Adrenal gland (tissue), 5 donors: ENCODE results near the gene ARHGEF39.

Experiments
- CTCF ChIP-seq, 6 experiments: fragments of 450-650 bp in 4 of 6; fragments of 200-600 bp in 2 of 6; sonication (generic) in 1 of 6; IDR thresholded peaks; 1 replicate in 5 of 6; 2 replicates in 1 of 6; pipeline versions ENCODE4 v1.5.1 to v1.8.0; 2016 to 2021; ENCODE audit warnings: antibody characterized with exemption in 6 of 6, mild to moderate bottlenecking in 2 of 6, moderate library complexity in 1 of 6
- POLR2A ChIP-seq, 2 donors: fragments of 450-650 bp; IDR thresholded peaks; one replicate each; pipeline ENCODE4 v1.6.1; 2017; ENCODE audit warnings: antibody characterized with exemption in 2 of 2, mild to moderate bottlenecking in 2 of 2, moderate library complexity in 1 of 2
- donor health status: DM: no; HTN: no; CAD: no.

DNA sequence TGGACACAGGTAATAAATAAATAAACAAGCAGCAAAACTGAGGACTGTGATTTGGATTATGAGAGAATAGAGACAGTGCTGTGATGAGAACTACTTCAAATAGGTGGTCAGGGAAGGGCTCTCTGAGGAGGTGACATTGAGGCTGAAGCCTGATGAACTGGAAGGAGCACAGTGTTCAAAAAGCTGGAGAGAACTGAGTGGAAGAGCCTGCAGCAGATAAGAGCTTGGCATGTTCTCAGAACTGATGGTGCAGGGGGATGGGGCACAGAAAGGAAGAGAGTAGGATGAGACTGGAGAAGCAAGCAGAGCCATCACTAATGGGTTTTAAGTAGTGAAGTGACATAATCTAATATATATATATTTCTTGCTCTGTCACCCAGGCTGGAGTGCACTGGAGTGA lies 35.9 kb upstream of the ARHGEF39 start:
- TF ChIP-seq CTCF (IDR thresholded peaks at IDR 0.05), result no peak
- no peak for TF ChIP-seq POLR2A (IDR thresholded peaks at IDR 0.05)
